H9 (cell line): ENCODE results near the gene TTLL9. TPM values are rescaled to one million over a fixed set of nuclear protein-coding genes. Genes with fewer than 3 reads are reported as not detected.

Experiments
- DNase-seq: peaks from one replicate; pipeline ENCODE4 v3.0.0-alpha.2; 2017
- H2AFZ ChIP-seq: one replicate; pipeline ENCODE4 v1.6.1; 2013; ENCODE audit warnings: mild to moderate bottlenecking, low read length, control low read depth, moderate library complexity
- H2AK5ac ChIP-seq: 2 replicates; pipeline ENCODE4 v1.6.1; 2013; ENCODE audit warnings: low read length, control low read depth, mixed read lengths; ENCODE audit not compliant: insufficient read length
- H2BK120ac ChIP-seq: one replicate; pipeline ENCODE4 v1.6.1; 2013; ENCODE audit warnings: low read depth, mild to moderate bottlenecking, low read length, control low read depth, inconsistent platforms; ENCODE audit not compliant: poor library complexity, severe bottlenecking
- H2BK12ac ChIP-seq: 2 replicates; pipeline ENCODE4 v1.6.1; 2013; ENCODE audit warnings: low read length, control low read depth, mixed read lengths, low read depth; ENCODE audit not compliant: insufficient read length
- H2BK15ac ChIP-seq: 2 replicates; pipeline ENCODE4 v1.6.1; 2013; ENCODE audit warnings: low read depth, low read length, control low read depth
- H2BK20ac ChIP-seq: one replicate; pipeline ENCODE4 v1.6.1; 2013; ENCODE audit warnings: low read depth, mild to moderate bottlenecking, low read length, control low read depth, inconsistent platforms; ENCODE audit not compliant: poor library complexity, severe bottlenecking
- H2BK5ac ChIP-seq: 2 replicates; pipeline ENCODE4 v1.6.1; 2013; ENCODE audit warnings: low read length, control low read depth, mixed read lengths; ENCODE audit not compliant: insufficient read length
- H3K14ac ChIP-seq: 2 replicates; pipeline ENCODE4 v1.6.1; 2013; ENCODE audit warnings: low read length, control low read depth; ENCODE audit not compliant: insufficient read depth
- H3K18ac ChIP-seq: 2 replicates; pipeline ENCODE4 v1.6.1; 2013; ENCODE audit warnings: low read depth, mild to moderate bottlenecking, mixed read lengths, low read length, control low read depth; ENCODE audit not compliant: insufficient read length
- H3K23ac ChIP-seq: 2 replicates; pipeline ENCODE4 v1.6.1; 2013; ENCODE audit warnings: low read length, control low read depth, mixed read lengths, low read depth; ENCODE audit not compliant: insufficient read length
- H3K23me2 ChIP-seq: 2 replicates; pipeline ENCODE4 v1.6.1; 2013; ENCODE audit warnings: low read depth, mild to moderate bottlenecking, mixed read lengths, low read length, control low read depth; ENCODE audit not compliant: insufficient read length, poor library complexity, severe bottlenecking
- H3K27ac ChIP-seq: 2 replicates; pipeline ENCODE4 v1.5.1; 2013; ENCODE audit warnings: low read length, control low read depth, mixed read lengths, low read depth; ENCODE audit not compliant: insufficient read length
- H3K27me3 ChIP-seq: 2 replicates; pipeline ENCODE4 v1.6.1; 2013; ENCODE audit warnings: low read length, control low read depth, inconsistent platforms; ENCODE audit not compliant: insufficient read depth
- H3K4ac ChIP-seq: 2 replicates; pipeline ENCODE4 v1.6.1; 2013; ENCODE audit warnings: low read depth, mild to moderate bottlenecking, control low read depth, inconsistent platforms, low read length, moderate library complexity
- H3K4me1 ChIP-seq: 2 replicates; pipeline ENCODE4 v1.6.1; 2013; ENCODE audit warnings: low read length, control low read depth, inconsistent platforms; ENCODE audit not compliant: insufficient read depth
- H3K4me2 ChIP-seq: 2 replicates; pipeline ENCODE4 v1.6.1; 2013; ENCODE audit warnings: low read length, control low read depth, mixed read lengths; ENCODE audit not compliant: insufficient read length, insufficient read depth
- H3K56ac ChIP-seq: 2 replicates; pipeline ENCODE4 v1.6.1; 2013; ENCODE audit warnings: low read depth, mild to moderate bottlenecking, mixed read lengths, low read length, control low read depth; ENCODE audit not compliant: insufficient read length
- H3K79me1 ChIP-seq: 2 replicates; pipeline ENCODE4 v1.6.1; 2013; ENCODE audit warnings: low read depth, mild to moderate bottlenecking, moderate library complexity, low read length, control low read depth, inconsistent platforms; ENCODE audit not compliant: insufficient read depth, poor library complexity, severe bottlenecking
- H3K79me2 ChIP-seq: 2 replicates; pipeline ENCODE4 v1.6.1; 2013; ENCODE audit warnings: low read length, control low read depth, inconsistent platforms; ENCODE audit not compliant: insufficient read depth
- H3K9ac ChIP-seq: 2 replicates; pipeline ENCODE4 v1.6.1; 2013; ENCODE audit warnings: low read length, control low read depth, mixed read lengths; ENCODE audit not compliant: insufficient read length; ENCODE audit errors: extremely low read depth
- H3K9me3 ChIP-seq: one replicate; pipeline ENCODE4 v1.6.1; 2013; ENCODE audit warnings: low read depth, low read length, inconsistent platforms; ENCODE audit not compliant: control insufficient read depth
- H3T11ph ChIP-seq: one replicate; pipeline ENCODE4 v1.6.1; 2013; ENCODE audit warnings: mild to moderate bottlenecking, low read length, control low read depth, inconsistent platforms
- H4K20me1 ChIP-seq: one replicate; pipeline ENCODE4 v1.6.1; 2013; ENCODE audit not compliant: control insufficient read depth, insufficient read length, insufficient read depth
- H4K5ac ChIP-seq: 2 replicates; pipeline ENCODE4 v1.6.1; 2013; ENCODE audit warnings: low read depth, mild to moderate bottlenecking, mixed read lengths, low read length, control low read depth; ENCODE audit not compliant: insufficient read length
- H4K8ac ChIP-seq: replicated peaks from 2 replicates; pipeline ENCODE4 v1.6.1; 2013; ENCODE audit warnings: low read length, control low read depth, mixed read lengths, low read depth; ENCODE audit not compliant: insufficient read length
- H4K91ac ChIP-seq: 2 replicates; pipeline ENCODE4 v1.6.1; 2013; ENCODE audit warnings: low read depth, mild to moderate bottlenecking, moderate library complexity, mixed read lengths, low read length, control low read depth; ENCODE audit not compliant: insufficient read length
- H3K27ac Mint-ChIP-seq, 3 experiments: 2 replicates in 2 of 3; 3 replicates in 1 of 3; pipeline ENCODE4 v1.8.0; 2020 to 2021; ENCODE audit warnings: mixed read lengths in 3 of 3, mild to moderate bottlenecking in 1 of 3, moderate library complexity in 1 of 3
- H3K27me3 Mint-ChIP-seq: 2 replicates; pipeline ENCODE4 v1.8.0; 2021; ENCODE audit warnings: low read depth, mild to moderate bottlenecking, moderate library complexity, mixed read lengths
- H3K36me3 Mint-ChIP-seq, 3 experiments: 2 replicates in 2 of 3; 3 replicates in 1 of 3; pipeline ENCODE4 v1.8.0; 2020 to 2021; ENCODE audit warnings: low read depth in 3 of 3, mixed read lengths in 3 of 3; ENCODE audit not compliant: insufficient read depth in 1 of 3
- H3K4me1 Mint-ChIP-seq, 2 experiments: 2 replicates each; pipeline ENCODE4 v1.8.0; 2020; ENCODE audit warnings: mixed read lengths in 2 of 2
- H3K4me3 Mint-ChIP-seq, 2 experiments: 2 replicates in 1 of 2; 3 replicates in 1 of 2; pipeline ENCODE4 v1.8.0; 2020 to 2021; ENCODE audit warnings: mild to moderate bottlenecking in 2 of 2, mixed read lengths in 2 of 2, moderate library complexity in 1 of 2
- H3K9me3 Mint-ChIP-seq, 2 experiments: 2 replicates in 1 of 2; 3 replicates in 1 of 2; pipeline ENCODE4 v1.8.0; 2020; ENCODE audit warnings: mild to moderate bottlenecking in 2 of 2, mixed read lengths in 2 of 2, moderate library complexity in 1 of 2
- total RNA-seq: library from RNA; stranded (reverse); gene quantifications from 2 replicates; pipeline ENCODE4 v1.2.1, GENCODE V29; 2021
- TF ChIP-seq, protein P1 (sequence below): fragments of 200-600 bp; sonication (generic); conservative IDR thresholded peaks from 3 replicates; pipeline ENCODE4 v1.8.0; 2021; ENCODE audit warnings: antibody characterized with exemption, mild to moderate bottlenecking

The TTLL9 gene
- total RNA-seq, 1 experiment from 2014 or later: 0.20 TPM

DNA sequence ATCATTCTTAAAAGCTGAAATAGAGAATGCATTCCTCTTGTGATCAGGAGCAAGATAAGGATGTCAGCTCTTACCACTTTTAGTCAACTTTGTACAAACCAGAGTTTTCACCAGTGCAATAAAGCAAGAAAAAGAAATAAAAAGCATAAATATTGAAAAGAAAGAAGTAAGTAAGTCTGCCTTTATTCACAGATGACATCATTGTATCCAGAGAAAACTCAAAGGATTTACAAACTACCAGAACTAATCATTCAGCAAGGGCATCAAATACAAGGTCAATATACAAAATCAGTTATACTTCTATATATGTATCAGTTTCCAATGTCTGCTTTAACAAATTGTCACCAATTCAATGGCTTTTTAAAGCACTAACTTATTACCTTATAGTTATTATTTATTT, 13.4 kb downstream of the TTLL9 start:
- Histone ChIP-seq H2BK120ac (no peak overlapping the region), H3K14ac (no peak overlapping the region), H3K9me3 (no peaks in the 10 kb centered on the region), H4K91ac (no peak overlapping the region), H2BK20ac (no peak overlapping the region), H3K18ac (no peak overlapping the region), H3K56ac (no peak overlapping the region), H4K5ac (no peak overlapping the region), H3K9ac (no peak overlapping the region), H3K4me1 (no peaks in the 10 kb centered on the region), H3K4me2 (no peak overlapping the region), H3K27ac (no peak overlapping the region), H4K20me1 (no peaks in the 10 kb centered on the region), H2BK5ac (no peak overlapping the region), H3K27me3 (no peaks in the 10 kb centered on the region; the same call in 1 of the 2 replicates), H2BK15ac (no peak overlapping the region), H2AK5ac (no peak overlapping the region), H3T11ph (no peak overlapping the region), H4K8ac (no peak overlapping the region), H2AFZ (no peak overlapping the region), H3K4ac (no peak overlapping the region), H3K79me1 (no peaks in the 10 kb centered on the region), H3K23ac (no peak overlapping the region), H2BK12ac (no peak overlapping the region), H3K79me2 (no peaks in the 10 kb centered on the region), H3K23me2 (peaks cover 3% of the 10 kb centered on the region)
- no peak for DNase-seq
- Mint-ChIP-seq H3K4me1 (peaks cover 11 to 13% of the 10 kb centered on the region in 2 experiments), H3K27me3 (peaks cover 44% of the 10 kb centered on the region), H3K36me3 (no peaks in the 10 kb centered on the region), H3K9me3 (no peaks in the 10 kb centered on the region), H3K4me3 (no peak overlapping the region), H3K27ac (no peak overlapping the region)
- TF ChIP-seq, protein P1, sequence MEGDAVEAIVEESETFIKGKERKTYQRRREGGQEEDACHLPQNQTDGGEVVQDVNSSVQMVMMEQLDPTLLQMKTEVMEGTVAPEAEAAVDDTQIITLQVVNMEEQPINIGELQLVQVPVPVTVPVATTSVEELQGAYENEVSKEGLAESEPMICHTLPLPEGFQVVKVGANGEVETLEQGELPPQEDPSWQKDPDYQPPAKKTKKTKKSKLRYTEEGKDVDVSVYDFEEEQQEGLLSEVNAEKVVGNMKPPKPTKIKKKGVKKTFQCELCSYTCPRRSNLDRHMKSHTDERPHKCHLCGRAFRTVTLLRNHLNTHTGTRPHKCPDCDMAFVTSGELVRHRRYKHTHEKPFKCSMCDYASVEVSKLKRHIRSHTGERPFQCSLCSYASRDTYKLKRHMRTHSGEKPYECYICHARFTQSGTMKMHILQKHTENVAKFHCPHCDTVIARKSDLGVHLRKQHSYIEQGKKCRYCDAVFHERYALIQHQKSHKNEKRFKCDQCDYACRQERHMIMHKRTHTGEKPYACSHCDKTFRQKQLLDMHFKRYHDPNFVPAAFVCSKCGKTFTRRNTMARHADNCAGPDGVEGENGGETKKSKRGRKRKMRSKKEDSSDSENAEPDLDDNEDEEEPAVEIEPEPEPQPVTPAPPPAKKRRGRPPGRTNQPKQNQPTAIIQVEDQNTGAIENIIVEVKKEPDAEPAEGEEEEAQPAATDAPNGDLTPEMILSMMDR: no peak
